Right cardiac atrium (tissue), 5 donors: Measurements from ENCODE around the gene ACSS1. TPM values are rescaled to one million over a fixed set of nuclear protein-coding genes. Genes with fewer than 3 reads are reported as not detected.

Experiments used
- ATAC-seq, 2 donors: fragments of 200-7000 bp; cut with Tn5 transposase; one replicate each; pipeline versions ENCODE4 v1.8.0 to v1.9.1; 2020; ENCODE audit warnings: moderate library complexity in 2 of 2, mild to moderate bottlenecking in 1 of 2
- DNase-seq, 3 donors: peaks; one replicate each; pipeline ENCODE4 v3.0.0-alpha.2; 2020
- H3K27ac ChIP-seq: one replicate; pipeline ENCODE4 v1.5.1; 2013; ENCODE audit warnings: mild to moderate bottlenecking, low read length, control low read depth, moderate library complexity
- H3K27me3 ChIP-seq: one replicate; pipeline ENCODE4 v1.6.1; 2013; ENCODE audit not compliant: control insufficient read depth, insufficient read depth
- H3K4me1 ChIP-seq: one replicate; pipeline ENCODE4 v1.6.1; 2013; ENCODE audit warnings: low read length; ENCODE audit not compliant: control insufficient read depth, insufficient read depth
- H3K4me3 ChIP-seq: one replicate; pipeline ENCODE4 v1.5.1; 2013; ENCODE audit warnings: low read length, control low read depth
- H3K9me3 ChIP-seq: one replicate; pipeline ENCODE4 v1.6.1; 2013; ENCODE audit warnings: low read length; ENCODE audit not compliant: control insufficient read depth
- WGBS: extraction: QIAGEN DNeasy Blood & Tissue Kit; methylation state at CpG from one replicate; pipeline ENCODE4 v1.1.7; 2013; 5-methylcytosine and 5-hydroxymethylcytosine counted together
- intact Hi-C, 4 donors: fragments of 100-400 bp; cut with DNase I; formaldehyde crosslinking; loops; one replicate each; pipeline versions ENCODE4 v1.11.0 to v1.14.0; 2022 to 2023
- polyA plus RNA-seq: library from polyadenylated mRNA; stranded (reverse); fragments of 200-250 nt; gene quantifications from one replicate; pipeline ENCODE4 v1.2.3, GENCODE V29; 2013
- total RNA-seq, 4 donors: library from RNA; stranded (reverse); fragmentation: NEBNext Ultra II Directional; extraction: Animal tissue kit (Norgen Biotek cat#: 25700); gene quantifications; one replicate each; pipeline ENCODE4 v1.2.1, GENCODE V29; 2021
- donor health status: healthy with polysubstance abuse.
- donor health status: DM: no; HTN: yes; CAD: no.
- donor health status: DM: no; HTN: no; CAD: no.
- donor health status: DM: no; HTN: yes; CAD: no; lungs with severe emphysema.
- donor health status: DM: yes; HTN: yes; CAD: no.

The ACSS1 gene
- total and polyA plus RNA-seq, 5 donors: 14.8 to 61.8 (median 32.5) TPM

DNA sequence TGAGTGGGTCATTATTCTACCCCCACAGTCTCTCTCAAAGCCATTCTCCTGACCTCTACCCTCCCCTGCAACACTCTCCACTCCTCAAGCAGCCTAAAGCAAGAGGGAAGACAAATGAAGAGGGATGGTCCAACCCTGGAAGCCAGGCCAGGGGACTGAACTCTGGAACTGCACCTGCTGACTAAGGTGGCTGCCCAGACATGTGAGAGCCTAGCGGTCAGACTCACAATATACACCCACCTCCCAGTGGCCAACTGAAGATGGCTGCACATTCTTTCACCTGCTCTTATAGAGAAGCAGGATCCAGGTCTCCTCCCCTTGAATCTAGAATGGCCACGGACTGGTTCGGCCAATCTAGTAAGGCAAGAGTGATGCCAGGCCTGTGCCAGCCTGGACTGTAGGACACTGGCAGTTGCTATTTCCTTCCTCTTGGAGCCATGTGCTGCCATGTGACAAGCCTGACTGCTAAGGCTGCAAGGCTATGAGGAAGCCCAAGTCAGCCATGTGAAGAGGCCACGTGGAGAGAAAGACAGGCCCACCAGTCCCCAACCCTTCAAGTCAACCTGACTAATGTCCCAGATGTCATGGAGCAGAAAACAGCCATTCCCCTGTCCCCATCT is 31.8 kb downstream of the ACSS1 start:
- no peak for DNase-seq
- Histone ChIP-seq H3K27ac (no peak overlapping the region), H3K4me1 (peaks cover 5% of the 10 kb centered on the region), H3K27me3 (no peaks in the 10 kb centered on the region), H3K4me3 (no peak overlapping the region), H3K9me3 (no peaks in the 10 kb centered on the region)
- intact Hi-C loops: no loop called here
- 91% methylated on average over 4 of the region's 4 CpGs for WGBS
- no peak for ATAC-seq

DNA sequence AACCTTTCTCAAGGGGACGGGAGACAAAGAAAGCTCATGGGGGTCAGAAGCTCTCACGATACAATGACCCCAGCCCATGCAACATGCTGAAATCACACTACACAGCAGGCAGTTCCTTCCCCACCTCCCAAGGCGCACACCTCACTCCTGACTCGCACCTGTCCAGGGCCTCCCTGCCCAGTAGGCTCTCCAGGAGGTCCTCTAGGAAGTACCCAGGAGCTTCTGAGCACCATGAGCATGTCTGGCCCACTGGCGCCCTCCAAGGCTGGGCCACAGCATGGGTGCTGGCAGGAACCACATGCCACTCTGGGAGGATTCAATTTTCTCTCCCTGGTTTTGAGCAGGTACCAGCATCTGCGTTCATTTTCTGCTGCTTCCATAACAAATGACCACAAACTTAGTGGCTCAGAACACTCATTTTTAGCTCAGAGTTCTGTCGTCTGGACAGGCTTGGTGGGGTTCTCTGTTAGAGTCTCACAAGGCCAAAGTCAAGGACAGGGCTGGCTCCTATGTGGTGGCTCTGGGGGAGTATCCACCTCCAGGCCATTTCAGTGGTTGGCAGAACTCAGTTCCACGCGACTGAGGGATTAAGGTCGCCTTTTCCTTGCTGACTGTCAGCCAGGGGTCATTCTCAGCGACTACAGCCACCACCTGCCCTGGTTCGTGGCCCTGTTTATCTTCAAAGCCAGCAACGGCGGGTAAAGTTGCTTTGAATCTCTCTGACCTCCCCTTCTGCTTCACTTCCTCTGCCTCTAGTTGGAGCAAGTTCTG is 32.7 kb downstream of the ACSS1 start:
- DNase-seq (no peak), ATAC-seq (no peak)
- Histone ChIP-seq H3K4me3 (no peak overlapping the region), H3K27ac (no peak overlapping the region), H3K9me3 (no peaks in the 10 kb centered on the region), H3K4me1 (peaks cover 5% of the 10 kb centered on the region), H3K27me3 (no peaks in the 10 kb centered on the region)
- intact Hi-C loops: no loop called here
- WGBS: 87% methylated on average over 14 of the region's 14 CpGs

DNA sequence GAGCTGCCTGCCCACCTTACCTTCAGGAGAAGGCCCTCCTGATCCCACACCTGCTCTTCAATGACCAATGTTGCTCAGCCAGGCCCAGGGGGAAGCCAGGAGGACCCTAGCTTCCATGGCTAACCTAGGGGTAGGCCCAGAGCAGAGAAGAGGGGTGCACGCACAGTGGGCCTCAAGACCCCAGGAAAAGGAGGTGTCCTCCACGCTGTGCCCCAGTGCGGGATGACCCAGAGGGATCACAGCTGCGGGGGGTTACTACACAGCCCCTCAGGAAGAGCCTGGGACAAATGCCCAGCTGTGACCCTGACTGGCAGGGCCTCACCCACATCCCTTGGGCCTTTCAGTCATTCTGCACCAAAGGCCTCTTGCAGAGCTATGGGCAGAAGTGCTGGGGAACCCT is 33.8 kb downstream of the ACSS1 start:
- H3K4me1 ChIP-seq: peaks cover 5% of the 10 kb centered on the region
- DNase-seq: no peak
- intact Hi-C loops: no loop called here

DNA sequence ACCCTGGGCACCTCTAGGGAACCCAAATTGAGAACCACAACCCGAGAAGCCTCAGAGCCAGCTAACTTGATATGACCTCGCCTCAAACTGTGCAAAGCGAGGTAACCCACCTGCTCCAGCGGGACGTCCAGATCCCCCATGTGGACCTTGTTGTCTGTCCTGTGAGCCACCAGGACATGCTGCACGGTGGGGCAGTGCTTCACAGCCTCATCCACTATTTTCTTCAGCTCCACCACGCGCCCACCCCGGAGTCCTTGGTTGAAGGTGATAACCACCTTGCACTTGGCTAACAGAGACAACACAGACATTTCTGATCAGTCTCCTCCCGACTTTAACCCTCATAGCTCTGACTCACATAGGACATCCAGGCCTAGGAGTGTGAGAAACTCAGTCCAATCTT is 34.6 kb downstream of the ACSS1 start:
- no peaks in the 10 kb centered on the region for H3K27me3 ChIP-seq
- 81% methylated on average over 10 of the region's 10 CpGs for WGBS
- no peaks in the 10 kb centered on the region for H3K9me3 ChIP-seq
- H3K27ac ChIP-seq: no peak overlapping the region
- DNase-seq (no peak), ATAC-seq (no peak)
- intact Hi-C loops: no loop called here
- H3K4me3 ChIP-seq: no peak overlapping the region
- peaks cover 5% of the 10 kb centered on the region for H3K4me1 ChIP-seq

More for the DNA sequence above, 33.8 kb downstream of the ACSS1 start:
- H3K27ac ChIP-seq: no peak overlapping the region
- H3K9me3 ChIP-seq: no peaks in the 10 kb centered on the region
- no peak for ATAC-seq
- 94% methylated on average over 4 of the region's 4 CpGs for WGBS
- H3K27me3 ChIP-seq: no peaks in the 10 kb centered on the region
- no peak overlapping the region for H3K4me3 ChIP-seq

DNA sequence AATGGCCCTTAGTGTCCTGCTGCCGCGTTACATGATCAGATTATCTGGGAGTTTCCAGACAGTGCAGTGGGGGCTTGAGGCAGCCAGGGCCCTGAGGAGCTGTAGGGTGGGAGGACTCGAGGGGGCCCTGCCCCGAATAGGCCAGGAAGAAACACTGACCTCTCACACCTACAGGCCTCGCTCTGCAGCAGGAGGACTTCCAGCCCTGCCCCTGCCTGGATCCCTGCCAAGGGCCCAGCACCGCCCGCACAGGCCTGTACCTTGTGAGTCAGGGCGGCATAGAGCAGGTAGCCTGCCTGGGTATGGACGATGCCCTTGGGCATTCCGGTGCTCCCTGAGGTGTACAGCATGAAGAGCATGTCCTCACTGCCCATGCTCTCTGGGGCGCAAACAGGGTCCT is 35.3 kb downstream of the ACSS1 start:
- peak in 1 of 3 donors; percentile 74 for DNase-seq
- H3K4me1 ChIP-seq: peaks cover 5% of the 10 kb centered on the region
- peak; percentile 29 to 50 for ATAC-seq
- intact Hi-C loops: no loop called here
- 70% methylated on average over 11 of the region's 11 CpGs for WGBS
- no peaks in the 10 kb centered on the region for H3K27me3 ChIP-seq
- no peak overlapping the region for H3K27ac ChIP-seq
- H3K9me3 ChIP-seq: no peaks in the 10 kb centered on the region
- H3K4me3 ChIP-seq: no peak overlapping the region

DNA sequence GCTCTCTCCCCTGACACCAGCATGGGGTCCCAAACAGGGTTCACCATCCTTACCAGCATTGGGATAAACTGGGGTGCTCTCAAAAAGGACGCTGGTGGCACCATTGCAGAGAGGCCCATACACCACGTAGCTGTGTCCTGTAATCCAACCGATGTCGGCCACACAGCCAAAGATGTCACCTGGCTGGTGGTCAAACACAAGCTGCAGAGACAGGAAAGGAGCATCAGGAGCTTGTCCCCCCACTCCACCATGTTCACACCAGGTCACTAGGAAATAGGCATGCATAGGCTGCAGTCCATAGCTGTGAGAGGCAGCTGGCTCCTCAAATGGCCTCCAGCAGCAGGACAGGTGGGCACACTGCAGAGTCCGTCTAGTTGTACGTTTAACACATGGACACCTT is 36.6 kb downstream of the ACSS1 start:
- H3K27ac ChIP-seq: no peak overlapping the region
- WGBS: 96% methylated on average over 6 of the region's 6 CpGs
- intact Hi-C loops: no loop called here

DNA sequence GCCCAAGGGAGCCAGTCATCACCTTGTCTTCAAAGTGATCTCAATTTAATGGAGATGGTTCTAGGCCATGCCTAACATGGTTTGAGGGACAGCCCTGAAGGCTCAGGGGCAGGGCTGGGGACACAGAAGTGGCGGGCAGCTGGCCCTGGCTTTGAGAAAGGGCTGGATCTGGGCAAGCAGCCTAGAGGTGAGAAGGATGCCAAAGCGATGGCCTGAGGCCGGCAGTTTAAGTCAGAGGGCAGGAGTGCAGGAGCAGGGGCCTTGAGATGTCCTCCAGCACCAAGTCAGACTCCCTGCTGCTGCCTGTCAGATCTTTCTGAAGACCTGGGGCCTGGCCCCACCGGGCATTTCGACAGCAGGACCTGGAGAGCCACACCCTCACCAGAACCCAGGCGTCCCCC is 37.0 kb downstream of the ACSS1 start:
- H3K9me3 ChIP-seq: no peaks in the 10 kb centered on the region
- DNase-seq: no peak
- ATAC-seq: peak in 1 of 2 donors; percentile 17
- no peaks in the 10 kb centered on the region for H3K27me3 ChIP-seq
- no peak overlapping the region for H3K4me3 ChIP-seq
- H3K27ac ChIP-seq: no peak overlapping the region
- peaks cover 3% of the 10 kb centered on the region for H3K4me1 ChIP-seq
- 77% methylated on average over 6 of the region's 6 CpGs for WGBS
- intact Hi-C loops: no loop called here

More for the DNA sequence above, 36.6 kb downstream of the ACSS1 start:
- no peak overlapping the region for H3K4me3 ChIP-seq
- no peaks in the 10 kb centered on the region for H3K27me3 ChIP-seq
- peaks cover 5% of the 10 kb centered on the region for H3K4me1 ChIP-seq
- DNase-seq (no peak), ATAC-seq (no peak)
- H3K9me3 ChIP-seq: no peaks in the 10 kb centered on the region

DNA sequence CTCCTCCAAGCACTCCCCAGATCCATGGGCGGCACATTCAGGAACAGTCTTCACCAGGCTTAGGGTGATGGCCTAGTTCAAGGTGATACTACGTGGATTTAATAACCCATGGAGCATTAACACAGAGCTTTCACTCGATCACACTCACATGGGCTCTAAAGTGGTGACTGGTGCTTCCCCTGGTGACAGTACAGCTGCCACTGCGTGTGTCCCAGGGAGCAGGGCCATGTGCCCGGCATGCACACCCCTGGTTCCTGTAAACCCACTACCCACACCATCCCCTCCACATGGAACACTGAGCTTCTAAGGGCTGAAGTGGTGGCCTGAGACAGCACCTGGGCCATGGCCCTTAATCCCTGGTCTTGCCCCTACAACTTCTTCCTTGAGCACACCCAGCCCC is 37.6 kb downstream of the ACSS1 start:
- H3K9me3 ChIP-seq: no peaks in the 10 kb centered on the region
- no peak overlapping the region for H3K27ac ChIP-seq
- no peak for DNase-seq
- WGBS: 94% methylated on average over 5 of the region's 5 CpGs
- intact Hi-C loops: no loop called here
- H3K4me3 ChIP-seq: no peak overlapping the region
- no peak for ATAC-seq
- H3K4me1 ChIP-seq: no peaks in the 10 kb centered on the region
- no peaks in the 10 kb centered on the region for H3K27me3 ChIP-seq

DNA sequence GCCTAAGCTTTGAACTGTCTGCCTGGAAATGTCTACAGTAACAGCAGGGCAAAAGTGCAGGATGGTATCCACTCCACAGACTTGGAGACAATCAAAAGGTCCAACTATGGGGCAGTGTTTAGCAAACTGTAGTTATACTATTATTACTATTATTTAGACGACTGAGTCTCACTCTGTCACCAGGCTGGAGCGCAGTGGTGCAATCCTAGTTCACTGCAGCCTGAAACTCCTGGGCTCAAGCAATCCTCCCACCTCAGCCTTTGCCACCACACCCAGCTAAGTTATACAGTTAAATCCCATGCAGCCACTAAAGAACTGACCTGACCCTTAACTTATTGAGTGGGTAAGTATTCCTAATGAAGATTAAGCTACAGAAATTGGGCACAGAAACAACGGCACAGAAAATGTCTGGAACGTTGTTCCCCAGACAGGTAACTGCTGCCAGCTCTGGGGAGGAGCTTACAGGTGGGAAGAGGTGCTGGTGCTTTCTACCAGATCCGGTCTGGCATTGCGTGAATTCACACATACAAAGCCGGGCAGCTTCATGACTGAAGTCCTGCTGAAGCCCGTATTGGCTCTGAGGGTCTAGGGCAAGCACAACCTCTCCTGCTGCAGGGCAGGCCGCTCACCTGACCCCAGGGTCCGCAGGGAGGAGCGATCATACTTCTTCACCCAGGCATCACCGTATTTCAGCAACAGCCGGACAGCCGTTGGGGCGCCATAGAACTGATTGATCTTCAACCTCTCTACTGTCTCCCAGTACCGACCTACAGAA is 38.4 kb downstream of the ACSS1 start:
- no peak overlapping the region for H3K4me3 ChIP-seq
- no peaks in the 10 kb centered on the region for H3K27me3 ChIP-seq
- H3K4me1 ChIP-seq: no peaks in the 10 kb centered on the region
- H3K9me3 ChIP-seq: no peaks in the 10 kb centered on the region
- intact Hi-C loops: no loop called here
- DNase-seq (no peak), ATAC-seq (no peak)
- no peak overlapping the region for H3K27ac ChIP-seq
- WGBS: 93% methylated on average over 16 of the region's 16 CpGs

DNA sequence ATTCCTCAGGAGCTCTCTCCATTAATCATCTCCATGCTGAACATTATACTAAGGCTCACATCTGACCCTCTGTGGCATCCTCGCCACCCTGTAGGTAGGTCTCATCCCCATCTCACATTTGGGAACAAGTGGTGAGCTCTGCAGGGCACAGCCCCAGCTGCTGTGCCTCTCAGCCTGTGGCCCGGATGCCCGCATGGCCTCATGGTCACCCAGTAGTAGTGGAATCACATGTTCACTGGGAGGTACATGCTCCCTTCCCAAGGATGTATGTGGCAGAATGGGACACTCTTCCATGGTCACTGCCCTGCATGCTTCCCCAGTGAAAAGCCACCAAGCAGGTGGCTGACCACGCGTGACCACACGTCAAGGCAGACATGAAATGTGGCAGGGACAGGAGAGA is 39.1 kb downstream of the ACSS1 start:
- H3K4me3 ChIP-seq: no peak overlapping the region
- H3K4me1 ChIP-seq: no peaks in the 10 kb centered on the region
- no peaks in the 10 kb centered on the region for H3K9me3 ChIP-seq
- 96% methylated on average over 6 of the region's 6 CpGs for WGBS
- H3K27me3 ChIP-seq: no peaks in the 10 kb centered on the region
- intact Hi-C loops: no loop called here
- H3K27ac ChIP-seq: no peak overlapping the region
- ATAC-seq: no peak
- DNase-seq: no peak

DNA sequence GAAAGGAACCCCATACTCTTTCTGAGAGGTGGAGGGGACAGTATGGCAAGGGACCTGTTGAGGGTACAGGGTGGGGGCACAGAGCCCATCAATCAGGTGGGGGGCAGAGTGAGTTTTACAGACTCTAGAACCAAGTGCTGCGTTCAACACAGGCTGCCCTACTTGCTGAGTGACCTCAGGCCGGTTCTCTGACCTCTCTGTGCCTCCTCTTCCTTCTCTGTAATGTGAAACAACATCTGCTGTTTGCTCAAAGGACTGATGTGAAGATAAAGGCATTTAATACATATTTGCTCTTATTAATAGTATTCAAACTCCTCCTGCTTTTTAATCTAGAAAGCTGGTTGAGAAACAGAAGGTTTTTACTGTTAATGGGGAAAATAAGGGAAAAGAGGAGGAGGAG is 39.5 kb downstream of the ACSS1 start:
- Histone ChIP-seq H3K4me1 (no peaks in the 10 kb centered on the region), H3K27ac (no peak overlapping the region), H3K9me3 (no peaks in the 10 kb centered on the region), H3K4me3 (no peak overlapping the region), H3K27me3 (no peaks in the 10 kb centered on the region)
- intact Hi-C loops: no loop called here
- ATAC-seq (no peak), DNase-seq (no peak)
- 88% methylated on average over 2 of the region's 2 CpGs for WGBS
